Heart right ventricle (tissue), 16 donors: ENCODE measurements around the gene FIBCD1. TPM values are rescaled to one million over a fixed set of nuclear protein-coding genes. Genes with fewer than 3 reads are reported as not detected.

ENCODE experiments used
- ATAC-seq, 8 donors: fragments of 200-7000 bp; cut with Tn5 transposase; one replicate each; pipeline ENCODE4 v1.9.1; 2020; ENCODE audit warnings: mild to moderate bottlenecking in 8 of 8, moderate library complexity in 8 of 8, moderate number of reproducible peaks in 1 of 8
- DNase-seq, 2 donors: peaks; one replicate each; pipeline ENCODE4 v3.0.0-alpha.2; 2020
- H3K27ac ChIP-seq, 10 donors: fragments of 200-600 bp; sonication (generic) in 2 of 10; one replicate each; pipeline versions ENCODE4 v1.5.0 to v1.8.0; 2020 to 2022; ENCODE audit warnings: mild to moderate bottlenecking in 3 of 10
- H3K27me3 ChIP-seq, 7 donors: fragments of 200-600 bp; one replicate each; pipeline ENCODE4 v1.8.0; 2021 to 2022; ENCODE audit warnings: mild to moderate bottlenecking in 2 of 7
- H3K36me3 ChIP-seq, 9 donors: fragments of 200-600 bp; sonication (generic) in 1 of 9; one replicate each; pipeline versions ENCODE4 v1.5.0 to v1.8.0; 2020 to 2022; ENCODE audit warnings: mild to moderate bottlenecking in 2 of 9
- H3K4me1 ChIP-seq, 9 donors: fragments of 200-600 bp; sonication (generic) in 1 of 9; one replicate each; pipeline versions ENCODE4 v1.5.0 to v1.8.0; 2020 to 2022; ENCODE audit warnings: mild to moderate bottlenecking in 4 of 9
- H3K4me3 ChIP-seq, 10 donors: fragments of 200-600 bp; sonication (generic) in 2 of 10; one replicate each; pipeline versions ENCODE4 v1.5.0 to v1.8.0; 2020 to 2022; ENCODE audit warnings: mild to moderate bottlenecking in 7 of 10, moderate library complexity in 2 of 10
- H3K9me3 ChIP-seq, 11 donors: fragments of 200-600 bp in 10 of 11; sonication (generic) in 2 of 11; one replicate each; pipeline versions ENCODE4 v1.5.0 to v1.8.0; 2013 to 2022; ENCODE audit warnings: mild to moderate bottlenecking in 2 of 11, control low read depth in 1 of 11, moderate library complexity in 1 of 11
- CTCF ChIP-seq, 9 donors: fragments of 200-600 bp; sonication (generic) in 2 of 9; IDR thresholded peaks; one replicate each; pipeline versions ENCODE4 v1.5.0 to v1.8.0; 2021 to 2022; ENCODE audit warnings: antibody characterized with exemption in 9 of 9, mild to moderate bottlenecking in 5 of 9, moderate library complexity in 1 of 9
- WGBS, 2 donors: extraction: QIAGEN DNeasy Blood & Tissue Kit; methylation state at CpG; one replicate each; pipeline ENCODE4 v1.1.7; 2013; ENCODE audit warnings: inconsistent platforms in 1 of 2; 5-methylcytosine and 5-hydroxymethylcytosine counted together
- intact Hi-C, 10 donors: fragments of 100-400 bp; cut with DNase I; formaldehyde crosslinking; loops; one replicate each; pipeline versions ENCODE4 v1.11.1 to v1.14.2; 2022
- polyA plus RNA-seq, 2 donors: library from polyadenylated mRNA; stranded (reverse); fragments of 200-250 nt; gene quantifications; one replicate each; pipeline ENCODE4 v1.2.3, GENCODE V29; 2013
- total RNA-seq, 10 donors: library from RNA; stranded (reverse); fragmentation: NEBNext Ultra II Directional in 3 of 10; extraction: Animal tissue kit (Norgen Biotek cat#: 25700) in 3 of 10; gene quantifications; one replicate each; pipeline versions ENCODE4 v1.2.1 to v1.2.4, GENCODE V29; 2021 to 2023
- donor health status: Arrhythmogenic right ventricular cardiomyopathy.
- donor health status: ischemic (EF 13 %, LVEDD 7.1; RV severe dilation, severe dysfunction).
- donor health status: healthy with polysubstance abuse.
- donor health status: DM: no; HTN: yes; CAD: no.
- donor health status: DM: no; HTN: no; CAD: no.
- donor health status: ischemic (EF 25% LVEDD 6.9; RV normal size, moderate dysfunction).
- donor health status: ischemic (EF 25% LVEDD 5.7; RV mildly dilated, moderate dysfunction).
- donor health status: healthy.
- donor health status: DM: yes; HTN: yes; CAD: no.
- donor health status: Ischemic cardiomyopathy.
- donor health status: ischemic (EF 35%, LVEDD 5.7; RV mildly dilated, moderate dysfunction).
- donor health status: nonischemic (EF 11% LVEDD 7.7; RV severe dilation, severe dysfunction).
- donor health status: DM: yes; HTN: yes; CAD: no.
- donor health status: PGD.
- donor health status: ischemic (EF 29% LVEDD 5.4; RV normal size, mild dysfunction).
- donor health status: nonischemic (EF 23%, LVEDD 6.1; RV moderate dilation, normal function).

FIBCD1 gene
- total and polyA plus RNA-seq, 12 donors: 0.16 to 5.8 (median 1.2) TPM

- DNase-seq (no peak), ATAC-seq (no peak)
- WGBS, 2 donors: 92% methylated on average over 15 of the region's 15 CpGs
- Histone ChIP-seq H3K27me3 (no peaks in the 10 kb centered on the region), H3K27ac (peak overlapping the region in 3 of 10 donors; percentile 81 to 87 (median 86)), H3K36me3 (peaks cover 0 to 93% (median 31%) of the 10 kb centered on the region in 9 donors), H3K4me3 (no peak overlapping the region), H3K9me3 (no peaks in the 10 kb centered on the region), H3K4me1 (peaks cover 5 to 60% (median 42%) of the 10 kb centered on the region in 9 donors)
- intact Hi-C loops: loop anchor here in 8 of 10 donors (2.0 to 10.0 kb wide), 6 partner anchors 60 to 175 kb away; partner anchors contain the start of gene FIBCD1 (in 1 of the 8)
- TF ChIP-seq CTCF (IDR thresholded peaks at IDR 0.05): no peak
Observed at GRCh38 chr9:130872093-130872492, 67.0 kb downstream of the FIBCD1 start.

- peak in 7 of 8 donors; percentile 6 to 58 (median 29) for ATAC-seq
Observed at GRCh38 chr9:130871395-130872062, 67.5 kb downstream of the FIBCD1 start.

GRCh38 chr9:130870491-130871381 is 68.3 kb downstream of the FIBCD1 start:
- peak in 1 of 2 donors; percentile 46 for DNase-seq
- H3K27ac ChIP-seq: peak overlapping the region; percentile 16 to 88 (median 81)
- intact Hi-C loops: loop anchor here in 9 of 10 donors (1.0 to 10.0 kb wide), 7 partner anchors 62 to 177 kb away; partner anchors contain the start of gene FIBCD1 (in 1 of the 9)
- H3K36me3 ChIP-seq: peaks cover 0 to 93% (median 24%) of the 10 kb centered on the region in 9 donors
- no peak for TF ChIP-seq CTCF (IDR thresholded peaks at IDR 0.05)
- peaks cover 5 to 71% (median 46%) of the 10 kb centered on the region in 9 donors for H3K4me1 ChIP-seq
- no peaks in the 10 kb centered on the region for H3K27me3 ChIP-seq
- no peak overlapping the region for H3K4me3 ChIP-seq
- H3K9me3 ChIP-seq: no peaks in the 10 kb centered on the region
- WGBS, 2 donors: 50 to 58% methylated on average over 17 of the region's 17 CpGs
- peak; percentile 47 to 89 (median 79) for ATAC-seq

More at GRCh38 chr9:130871395-130872062, 67.5 kb downstream of the FIBCD1 start:
- Histone ChIP-seq H3K27ac (peak overlapping the region; percentile 16 to 88 (median 81)), H3K36me3 (peaks cover 0 to 93% (median 31%) of the 10 kb centered on the region in 9 donors), H3K27me3 (no peaks in the 10 kb centered on the region), H3K9me3 (no peaks in the 10 kb centered on the region), H3K4me3 (no peak overlapping the region), H3K4me1 (peaks cover 5 to 66% (median 46%) of the 10 kb centered on the region in 9 donors)
- WGBS, 2 donors: 70 to 74% methylated on average over 10 of the region's 10 CpGs
- TF ChIP-seq CTCF (IDR thresholded peaks at IDR 0.05): no peak
- DNase-seq: no peak
- intact Hi-C loops: loop anchor here (2.0 to 10.0 kb wide), 6 partner anchors 61 to 176 kb away; partner anchors contain the start of gene FIBCD1 (in 1 of the 10)

- WGBS, 2 donors: 66 to 75% methylated on average over 8 of the region's 8 CpGs
- H3K27ac ChIP-seq: peak overlapping the region in 2 of 10 donors; percentile 22 to 81
- peak in 2 of 8 donors; percentile 27 for ATAC-seq
- H3K27me3 ChIP-seq: no peaks in the 10 kb centered on the region
- peaks cover 5 to 73% (median 46%) of the 10 kb centered on the region in 9 donors for H3K4me1 ChIP-seq
- no peak for TF ChIP-seq CTCF (IDR thresholded peaks at IDR 0.05)
- H3K9me3 ChIP-seq: no peaks in the 10 kb centered on the region
- H3K4me3 ChIP-seq: no peak overlapping the region
- intact Hi-C loops: loop anchor here in 5 of 10 donors (5.0 to 10.0 kb wide), 3 partner anchors 128 to 178 kb away; no protein-coding TSS in a partner anchor
- H3K36me3 ChIP-seq: peaks cover 0 to 92% (median 12%) of the 10 kb centered on the region in 9 donors
- peak; percentile 58 to 70 for DNase-seq
Observed at GRCh38 chr9:130869250-130869649, 69.8 kb downstream of the FIBCD1 start.
